ENCODE measurements around the gene SFMBT2. TPM values are rescaled to one million over a fixed set of nuclear protein-coding genes. Genes with fewer than 3 reads are reported as not detected.

The SFMBT2 gene
- total RNA-seq, 2 donors from 2014 or later: 1.6 to 3.4 TPM

GRCh38 chr10:7423521-7423920 lies 12.7 kb upstream of the SFMBT2 start:
- Histone ChIP-seq H3K36me3 (replicated peaks in 1 of 2; ENCODE audit: insufficient read depth in 1 of 2, low read depth in 2 of 2) (no peaks in the 10 kb centered on the region), H3K27ac (no peak overlapping the region), H3K4me1 (no peaks in the 10 kb centered on the region), H3K27me3 (no peaks in the 10 kb centered on the region), H3K9me3 (no peaks in the 10 kb centered on the region), H3K4me3 (no peak overlapping the region)
- DNase-seq: no peak
- no peak for TF ChIP-seq CTCF (IDR thresholded peaks at IDR 0.05)
- no peak for TF ChIP-seq POLR2A (IDR thresholded peaks at IDR 0.05)
- 22% methylated on average over 6 of the region's 6 CpGs for WGBS, 2 donors
- ATAC-seq: no peak
- intact Hi-C loops (cut with DNase I): loop anchor here (10.0 kb wide), 1 partner anchor 509 kb away; no protein-coding TSS in a partner anchor

- WGBS, 2 donors: 47 to 50% methylated on average over 1 of the region's 1 CpG
- ATAC-seq: no peak
- TF ChIP-seq CTCF (IDR thresholded peaks at IDR 0.05) (no peak), POLR2A (IDR thresholded peaks at IDR 0.05) (no peak)
- no peak for DNase-seq
- H3K4me3 ChIP-seq: no peak overlapping the region
- H3K4me1 ChIP-seq: no peaks in the 10 kb centered on the region
- intact Hi-C loops (cut with DNase I): loop anchor here (10.0 kb wide), 1 partner anchor 507 kb away; no protein-coding TSS in a partner anchor
- no peak overlapping the region for H3K27ac ChIP-seq
- no peaks in the 10 kb centered on the region for H3K27me3 ChIP-seq
- no peaks in the 10 kb centered on the region for H3K9me3 ChIP-seq
- no peaks in the 10 kb centered on the region for H3K36me3 ChIP-seq (replicated peaks in 1 of 2; ENCODE audit: insufficient read depth in 1 of 2, low read depth in 2 of 2)
These were observed 10.7 kb upstream of the SFMBT2 start for GRCh38 chr10:7421526-7421925.

GRCh38 chr10:7419998-7420397 lies 9.2 kb upstream of the SFMBT2 start:
- Histone ChIP-seq H3K4me3 (no peak overlapping the region), H3K27me3 (no peaks in the 10 kb centered on the region), H3K36me3 (replicated peaks in 1 of 2; ENCODE audit: insufficient read depth in 1 of 2, low read depth in 2 of 2) (no peaks in the 10 kb centered on the region), H3K27ac (no peak overlapping the region), H3K9me3 (no peaks in the 10 kb centered on the region), H3K4me1 (no peaks in the 10 kb centered on the region)
- no peak for DNase-seq
- TF ChIP-seq POLR2A (IDR thresholded peaks at IDR 0.05) (no peak), CTCF (IDR thresholded peaks at IDR 0.05) (no peak)
- no peak for ATAC-seq
- WGBS, 2 donors: 48 to 76% methylated on average over 6 to 8 of the region's 8 CpGs
- intact Hi-C loops (cut with DNase I): loop anchor here (10.0 kb wide), 1 partner anchor 505 kb away; no protein-coding TSS in a partner anchor

DNA sequence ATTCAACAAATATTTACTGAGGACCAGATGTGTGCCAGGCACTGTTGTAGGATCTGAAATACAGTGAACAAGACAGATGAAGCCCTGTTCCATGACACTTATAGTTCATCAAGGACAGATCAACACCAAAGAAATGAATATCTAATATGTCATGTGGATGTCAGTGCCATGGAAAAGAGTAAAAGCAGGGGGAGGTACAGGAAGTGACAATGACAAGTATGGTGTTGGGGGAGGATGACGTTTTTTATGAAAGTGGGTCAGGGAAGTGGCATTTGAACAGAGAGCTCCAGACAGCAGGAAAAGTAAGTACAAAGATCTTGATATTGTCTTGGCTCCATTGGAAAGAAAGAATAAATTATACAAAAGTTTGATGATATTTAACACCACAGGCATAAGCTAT lies 7.0 kb upstream of the SFMBT2 start:
- WGBS, 2 donors: 11 to 12% methylated on average over 1 of the region's 1 CpG
- ATAC-seq: no peak
- peaks cover 2% of the 10 kb centered on the region for H3K4me1 ChIP-seq
- no peaks in the 10 kb centered on the region for H3K9me3 ChIP-seq
- no peak overlapping the region for H3K27ac ChIP-seq
- TF ChIP-seq CTCF (IDR thresholded peaks at IDR 0.05) (no peak), POLR2A (IDR thresholded peaks at IDR 0.05) (no peak)
- no peak overlapping the region for H3K4me3 ChIP-seq
- H3K27me3 ChIP-seq: no peaks in the 10 kb centered on the region
- no peaks in the 10 kb centered on the region for H3K36me3 ChIP-seq (replicated peaks in 1 of 2; ENCODE audit: insufficient read depth in 1 of 2, low read depth in 2 of 2)
- intact Hi-C loops (cut with DNase I): no loop called here
- no peak for DNase-seq

DNA sequence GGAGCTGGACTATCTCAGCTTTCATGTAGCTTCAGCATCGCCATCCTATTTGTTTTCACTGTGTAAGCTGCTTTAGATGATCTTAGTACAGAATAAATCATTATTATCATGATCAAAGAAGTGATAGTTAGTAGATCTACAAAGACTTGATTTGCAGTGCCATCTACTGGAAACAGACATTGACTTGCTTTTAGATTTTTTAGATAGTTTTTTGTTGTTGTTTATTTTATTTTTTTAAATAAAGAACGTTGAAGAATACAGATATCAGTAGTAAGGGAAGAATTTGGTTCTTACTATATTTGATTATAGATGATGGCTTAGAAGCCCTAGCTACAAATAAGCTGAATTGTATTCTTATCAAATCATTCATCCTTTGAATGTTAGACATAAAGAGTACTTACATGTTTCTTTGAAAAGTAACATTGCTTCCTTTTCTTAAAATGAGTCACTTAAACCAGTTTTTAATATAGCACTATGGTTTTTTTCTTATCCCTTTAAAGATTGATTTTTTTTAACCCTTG lies 6.3 kb upstream of the SFMBT2 start:
- Histone ChIP-seq H3K27ac (no peak overlapping the region), H3K36me3 (replicated peaks in 1 of 2; ENCODE audit: insufficient read depth in 1 of 2, low read depth in 2 of 2) (no peaks in the 10 kb centered on the region), H3K27me3 (no peaks in the 10 kb centered on the region), H3K4me1 (peaks cover 9% of the 10 kb centered on the region), H3K9me3 (no peaks in the 10 kb centered on the region), H3K4me3 (no peak overlapping the region)
- DNase-seq (no peak), ATAC-seq (no peak)
- intact Hi-C loops (cut with DNase I): no loop called here
- 0 to 5% methylated on average over 2 of the region's 2 CpGs for WGBS, 2 donors
- peak in 6 of 7 experiments; percentile 22 to 56 (median 39) for TF ChIP-seq CTCF (IDR thresholded peaks at IDR 0.05)
- TF ChIP-seq POLR2A (IDR thresholded peaks at IDR 0.05): no peak

Data from body of pancreas (tissue), 4 donors.